ENCODE data around the gene SEMA5A.

SEMA5A gene

GRCh38 chr5:9245071-9245470 lies 300.8 kb downstream of the SEMA5A start:
- H3K4me3 Mint-ChIP-seq = no peak overlapping the region
- H3K4me1 Mint-ChIP-seq (ENCODE audit: low read depth) = no peaks in the 10 kb centered on the region
- no peak overlapping the region for H3K27ac Mint-ChIP-seq
- H3K9me3 Mint-ChIP-seq (ENCODE audit: low read depth) = peaks cover 6% of the 10 kb centered on the region
- no peaks in the 10 kb centered on the region for H3K27me3 Mint-ChIP-seq
- H3K36me3 Mint-ChIP-seq = no peaks in the 10 kb centered on the region

GRCh38 chr5:9244417-9244816 lies 301.5 kb downstream of the SEMA5A start:
- H3K4me1 Mint-ChIP-seq (ENCODE audit: low read depth) = no peaks in the 10 kb centered on the region
- no peaks in the 10 kb centered on the region for H3K27me3 Mint-ChIP-seq
- H3K4me3 Mint-ChIP-seq = no peak overlapping the region
- no peaks in the 10 kb centered on the region for H3K36me3 Mint-ChIP-seq
- H3K9me3 Mint-ChIP-seq (ENCODE audit: low read depth) = peaks cover under 1% of the 10 kb centered on the region
- H3K27ac Mint-ChIP-seq = no peak overlapping the region

DNA sequence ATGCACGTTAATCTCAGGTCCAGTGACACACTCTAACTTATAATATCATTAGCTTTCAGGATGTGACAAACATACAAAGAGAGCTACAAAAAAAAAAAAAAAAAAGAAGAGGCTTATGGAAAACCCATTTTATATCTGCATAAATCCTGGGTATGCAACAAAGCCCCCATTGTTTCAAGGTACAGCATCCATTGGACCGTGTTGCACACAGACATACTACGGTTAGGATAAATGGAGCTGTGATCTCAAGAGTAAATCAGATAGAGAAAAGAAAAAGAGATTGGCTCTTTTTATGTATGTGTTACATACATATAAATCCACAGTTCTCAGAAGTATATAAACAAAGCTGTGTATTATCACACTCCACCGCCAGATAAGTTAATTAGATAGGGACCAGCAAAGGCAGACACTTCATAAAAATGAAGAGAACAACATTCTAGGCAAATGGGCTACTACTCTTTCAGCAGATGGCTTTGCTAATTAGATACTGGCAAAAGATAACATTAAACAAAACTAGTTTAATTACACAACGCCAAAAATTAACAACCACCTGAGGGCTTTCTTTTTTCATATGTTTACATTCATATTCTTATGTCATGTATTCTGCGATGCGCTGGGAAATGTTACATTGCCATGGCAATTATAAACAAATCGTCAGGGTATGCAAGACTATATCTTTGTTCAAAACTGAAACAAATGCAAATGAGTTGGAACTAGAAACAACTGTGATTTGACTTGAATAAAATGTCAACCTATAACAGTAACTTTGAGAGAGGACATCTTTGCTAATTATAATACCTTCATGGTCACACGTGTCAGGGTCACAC lies 304.2 kb downstream of the SEMA5A start:
- H3K4me1 Mint-ChIP-seq (ENCODE audit: low read depth) = no peaks in the 10 kb centered on the region
- no peaks in the 10 kb centered on the region for H3K9me3 Mint-ChIP-seq (ENCODE audit: low read depth)
- H3K27me3 Mint-ChIP-seq = no peaks in the 10 kb centered on the region
- no peak overlapping the region for H3K4me3 Mint-ChIP-seq
- H3K27ac Mint-ChIP-seq = no peak overlapping the region
- H3K36me3 Mint-ChIP-seq = no peaks in the 10 kb centered on the region

DNA sequence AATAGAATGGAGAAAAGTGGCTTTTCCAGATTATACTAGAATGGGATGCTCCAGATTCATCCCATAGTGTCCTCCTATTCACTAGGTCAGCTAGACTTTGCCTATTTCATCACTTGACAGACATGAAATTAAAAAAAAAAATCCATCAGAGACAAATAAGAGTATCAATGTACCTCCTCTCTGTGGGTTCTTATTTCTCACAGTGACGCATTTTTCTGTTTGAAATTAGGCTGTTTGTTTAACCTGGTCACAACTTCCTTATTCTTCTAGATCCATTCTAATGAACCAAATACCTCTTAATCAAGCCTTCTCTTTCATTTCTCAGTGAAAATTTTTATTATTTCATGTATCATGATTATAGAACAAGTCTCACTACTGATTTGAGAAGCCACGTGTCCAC lies 305.4 kb downstream of the SEMA5A start:
- H3K36me3 Mint-ChIP-seq = no peaks in the 10 kb centered on the region
- H3K27ac Mint-ChIP-seq = no peak overlapping the region
- no peaks in the 10 kb centered on the region for H3K27me3 Mint-ChIP-seq
- H3K9me3 Mint-ChIP-seq (ENCODE audit: low read depth) = peaks cover 3% of the 10 kb centered on the region
- no peak overlapping the region for H3K4me3 Mint-ChIP-seq
- H3K4me1 Mint-ChIP-seq (ENCODE audit: low read depth) = no peaks in the 10 kb centered on the region

GRCh38 chr5:9239626-9240025 lies 306.2 kb downstream of the SEMA5A start:
- H3K36me3 Mint-ChIP-seq = no peaks in the 10 kb centered on the region
- H3K4me1 Mint-ChIP-seq (ENCODE audit: low read depth) = no peaks in the 10 kb centered on the region
- H3K27ac Mint-ChIP-seq = no peak overlapping the region
- H3K27me3 Mint-ChIP-seq = no peaks in the 10 kb centered on the region
- H3K4me3 Mint-ChIP-seq = no peak overlapping the region
- H3K9me3 Mint-ChIP-seq (ENCODE audit: low read depth) = peaks cover 11% of the 10 kb centered on the region

DNA sequence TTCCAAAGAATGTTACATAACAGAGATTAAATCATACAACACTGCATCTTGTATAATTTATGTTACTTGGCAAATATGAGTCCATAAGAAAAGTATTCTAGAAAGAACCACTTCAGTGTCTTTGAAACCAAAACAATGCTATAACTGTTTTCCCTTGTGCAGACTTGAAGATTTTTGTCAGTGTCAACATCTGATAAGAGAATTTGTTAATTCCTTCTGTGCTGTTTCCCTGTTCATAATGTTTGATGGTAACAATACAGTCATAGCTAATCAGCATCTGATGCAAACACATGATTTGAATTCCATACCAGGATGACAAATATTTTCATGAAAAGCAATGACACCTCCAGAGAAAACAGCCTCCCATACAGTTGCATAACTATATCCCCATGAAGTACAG lies 306.8 kb downstream of the SEMA5A start:
- H3K27ac Mint-ChIP-seq = no peak overlapping the region
- no peak overlapping the region for H3K4me3 Mint-ChIP-seq
- no peaks in the 10 kb centered on the region for H3K27me3 Mint-ChIP-seq
- no peaks in the 10 kb centered on the region for H3K4me1 Mint-ChIP-seq (ENCODE audit: low read depth)
- H3K9me3 Mint-ChIP-seq (ENCODE audit: low read depth) = peaks cover 13% of the 10 kb centered on the region
- H3K36me3 Mint-ChIP-seq = no peaks in the 10 kb centered on the region

GRCh38 chr5:9233712-9234111 lies 312.2 kb downstream of the SEMA5A start:
- H3K36me3 Mint-ChIP-seq = no peaks in the 10 kb centered on the region
- H3K27me3 Mint-ChIP-seq = no peaks in the 10 kb centered on the region
- peaks cover 21% of the 10 kb centered on the region for H3K9me3 Mint-ChIP-seq (ENCODE audit: low read depth)
- no peak overlapping the region for H3K27ac Mint-ChIP-seq
- H3K4me1 Mint-ChIP-seq (ENCODE audit: low read depth) = no peaks in the 10 kb centered on the region
- H3K4me3 Mint-ChIP-seq = no peak overlapping the region

DNA sequence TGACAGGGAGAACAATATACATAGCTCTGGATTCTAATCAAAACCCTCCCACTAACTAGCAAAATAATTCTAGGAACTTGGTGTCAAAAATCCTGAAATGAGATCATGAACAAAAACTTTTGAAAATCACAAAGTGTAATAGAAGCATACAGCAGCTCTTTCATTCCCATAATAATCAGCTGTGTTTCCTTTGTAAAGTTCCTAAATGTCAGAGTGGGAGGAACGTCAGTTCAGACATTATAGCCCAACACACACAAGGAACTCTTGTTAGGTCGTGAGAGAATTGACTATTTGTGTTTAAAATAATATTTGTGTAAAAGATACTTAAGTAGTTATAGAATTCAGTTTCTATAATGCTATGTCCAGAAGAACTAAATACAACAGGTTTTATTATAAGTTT lies 312.8 kb downstream of the SEMA5A start:
- Mint-ChIP-seq H3K4me3 (no peak overlapping the region), H3K4me1 (ENCODE audit: low read depth) (no peaks in the 10 kb centered on the region), H3K9me3 (ENCODE audit: low read depth) (peaks cover 21% of the 10 kb centered on the region), H3K36me3 (no peaks in the 10 kb centered on the region), H3K27ac (no peak overlapping the region), H3K27me3 (no peaks in the 10 kb centered on the region)

DNA sequence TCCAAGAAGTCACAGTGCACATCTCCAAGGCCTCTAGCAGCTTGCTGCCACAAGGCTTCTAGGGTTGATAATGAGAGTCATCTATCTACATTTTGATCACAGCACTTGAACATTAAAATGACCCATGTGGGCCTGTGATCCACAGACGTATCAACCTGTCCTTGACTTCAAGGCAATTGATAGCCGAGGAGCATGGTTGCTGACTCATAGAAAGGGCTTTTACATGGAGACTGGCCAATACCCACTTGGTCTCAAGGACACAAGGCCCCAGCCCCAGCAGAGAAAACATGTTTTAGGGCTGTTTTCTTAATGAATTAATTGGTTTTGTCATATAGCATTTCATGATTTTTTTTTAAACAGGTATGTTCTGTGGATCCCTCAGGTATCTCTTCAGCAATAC lies 314.0 kb downstream of the SEMA5A start:
- Mint-ChIP-seq H3K27ac (no peak overlapping the region), H3K4me3 (no peak overlapping the region), H3K36me3 (no peaks in the 10 kb centered on the region), H3K9me3 (ENCODE audit: low read depth) (peaks cover 21% of the 10 kb centered on the region), H3K4me1 (ENCODE audit: low read depth) (no peaks in the 10 kb centered on the region), H3K27me3 (no peaks in the 10 kb centered on the region)

GRCh38 chr5:9230355-9230754 lies 315.5 kb downstream of the SEMA5A start:
- Mint-ChIP-seq H3K36me3 (no peaks in the 10 kb centered on the region), H3K27ac (no peak overlapping the region), H3K27me3 (no peaks in the 10 kb centered on the region), H3K4me3 (no peak overlapping the region), H3K9me3 (ENCODE audit: low read depth) (peaks cover 17% of the 10 kb centered on the region), H3K4me1 (ENCODE audit: low read depth) (no peaks in the 10 kb centered on the region)

GRCh38 chr5:9226016-9226536 lies 319.8 kb downstream of the SEMA5A start:
- Mint-ChIP-seq H3K27me3 (no peaks in the 10 kb centered on the region), H3K36me3 (no peaks in the 10 kb centered on the region), H3K4me1 (ENCODE audit: low read depth) (no peaks in the 10 kb centered on the region), H3K9me3 (ENCODE audit: low read depth) (peaks cover 8% of the 10 kb centered on the region), H3K27ac (no peak overlapping the region), H3K4me3 (no peak overlapping the region)

DNA sequence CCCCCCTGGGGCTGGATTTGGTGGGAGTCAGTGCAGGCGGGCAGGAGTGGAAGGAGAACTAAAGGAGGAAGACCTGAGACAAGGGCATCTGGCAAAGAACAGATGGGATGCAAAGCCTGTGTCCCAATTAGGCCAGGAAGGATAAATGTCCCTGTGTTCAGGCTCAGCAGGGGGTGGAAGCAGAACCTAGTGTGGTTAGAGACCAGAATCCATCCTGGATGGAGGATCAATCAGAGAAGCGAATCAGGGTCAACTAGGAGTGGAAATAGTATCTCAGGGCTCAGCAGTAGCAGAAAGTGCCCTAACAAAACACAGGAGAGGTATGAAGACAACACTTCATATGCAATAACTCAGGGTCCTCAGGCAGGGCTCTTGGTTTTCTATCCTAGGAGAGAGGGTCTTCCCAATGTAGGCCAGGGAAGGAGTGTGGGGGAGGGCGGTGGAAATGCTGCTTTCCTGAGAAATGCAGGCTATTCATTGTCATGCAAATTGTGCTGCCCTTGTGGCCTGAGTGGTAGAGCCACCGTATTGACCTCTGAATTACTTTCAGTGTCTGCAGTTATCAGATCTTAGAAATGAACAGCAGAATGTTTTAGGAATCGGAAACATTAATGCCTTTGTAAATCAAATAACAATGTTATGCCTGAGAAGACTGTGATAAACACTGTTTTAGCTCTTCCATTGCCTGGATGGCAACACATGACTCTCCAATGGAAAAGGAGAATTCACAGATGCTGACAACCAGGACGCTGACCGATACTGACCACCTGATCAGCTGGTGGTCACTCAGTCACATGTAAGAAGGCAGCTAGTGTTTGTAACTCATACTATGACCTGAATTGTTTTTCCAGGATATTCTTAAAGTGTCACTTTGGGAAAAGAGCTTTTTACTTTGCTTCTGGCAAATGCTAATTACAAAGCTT lies 323.6 kb downstream of the SEMA5A start:
- no peak overlapping the region for H3K4me3 Mint-ChIP-seq
- no peaks in the 10 kb centered on the region for H3K9me3 Mint-ChIP-seq (ENCODE audit: low read depth)
- H3K36me3 Mint-ChIP-seq = no peaks in the 10 kb centered on the region
- H3K27ac Mint-ChIP-seq = no peak overlapping the region
- H3K27me3 Mint-ChIP-seq = no peaks in the 10 kb centered on the region
- no peaks in the 10 kb centered on the region for H3K4me1 Mint-ChIP-seq (ENCODE audit: low read depth)

GRCh38 chr5:9218358-9218757 lies 327.5 kb downstream of the SEMA5A start:
- no peaks in the 10 kb centered on the region for H3K27me3 Mint-ChIP-seq
- no peaks in the 10 kb centered on the region for H3K4me1 Mint-ChIP-seq (ENCODE audit: low read depth)
- H3K9me3 Mint-ChIP-seq (ENCODE audit: low read depth) = peaks cover 4% of the 10 kb centered on the region
- no peaks in the 10 kb centered on the region for H3K36me3 Mint-ChIP-seq
- no peak overlapping the region for H3K4me3 Mint-ChIP-seq
- H3K27ac Mint-ChIP-seq = no peak overlapping the region

GRCh38 chr5:9212605-9213004 lies 333.3 kb downstream of the SEMA5A start:
- Mint-ChIP-seq H3K27ac (no peak overlapping the region), H3K4me3 (no peak overlapping the region), H3K36me3 (no peaks in the 10 kb centered on the region), H3K9me3 (ENCODE audit: low read depth) (peaks cover 4% of the 10 kb centered on the region), H3K27me3 (no peaks in the 10 kb centered on the region), H3K4me1 (ENCODE audit: low read depth) (no peaks in the 10 kb centered on the region)

GRCh38 chr5:9209846-9210492 lies 335.9 kb downstream of the SEMA5A start:
- Mint-ChIP-seq H3K27me3 (no peaks in the 10 kb centered on the region), H3K36me3 (no peaks in the 10 kb centered on the region), H3K27ac (no peak overlapping the region), H3K4me1 (ENCODE audit: low read depth) (no peaks in the 10 kb centered on the region), H3K4me3 (no peak overlapping the region), H3K9me3 (ENCODE audit: low read depth) (peaks cover 4% of the 10 kb centered on the region)
